ENCODE data around the gene CTNNB1.

The CTNNB1 gene

GRCh38 chr3:41178576-41178975 is 20.7 kb upstream of the CTNNB1 start:
- Mint-ChIP-seq H3K36me3 (ENCODE audit: low read depth) (no peaks in the 10 kb centered on the region), H3K4me3 (no peak overlapping the region), H3K4me1 (ENCODE audit: low read depth) (no peaks in the 10 kb centered on the region), H3K27me3 (ENCODE audit: low read depth) (peaks cover 18% of the 10 kb centered on the region), H3K27ac (no peak overlapping the region), H3K9me3 (no peaks in the 10 kb centered on the region)
- no peak for DNase-seq (ENCODE audit: low spot score)

- Mint-ChIP-seq H3K9me3 (no peaks in the 10 kb centered on the region), H3K27me3 (ENCODE audit: low read depth) (peaks cover 18% of the 10 kb centered on the region), H3K4me1 (ENCODE audit: low read depth) (no peaks in the 10 kb centered on the region), H3K4me3 (no peak overlapping the region), H3K36me3 (ENCODE audit: low read depth) (no peaks in the 10 kb centered on the region), H3K27ac (no peak overlapping the region)
- DNase-seq (ENCODE audit: low spot score), result no peak
Measured at GRCh38 chr3:41180396-41180795, 18.9 kb upstream of the CTNNB1 start.

GRCh38 chr3:41182504-41183059 is 16.7 kb upstream of the CTNNB1 start:
- peaks cover 5% of the 10 kb centered on the region for H3K4me1 Mint-ChIP-seq (ENCODE audit: low read depth)
- peaks cover 15% of the 10 kb centered on the region for H3K27me3 Mint-ChIP-seq (ENCODE audit: low read depth)
- H3K4me3 Mint-ChIP-seq, result no peak overlapping the region
- no peak overlapping the region for H3K27ac Mint-ChIP-seq
- no peaks in the 10 kb centered on the region for H3K9me3 Mint-ChIP-seq
- H3K36me3 Mint-ChIP-seq (ENCODE audit: low read depth), result no peaks in the 10 kb centered on the region
- DNase-seq (ENCODE audit: low spot score), result no peak

GRCh38 chr3:41184394-41184793 is 14.9 kb upstream of the CTNNB1 start:
- peaks cover 18% of the 10 kb centered on the region for H3K4me1 Mint-ChIP-seq (ENCODE audit: low read depth)
- no peak overlapping the region for H3K27ac Mint-ChIP-seq
- H3K9me3 Mint-ChIP-seq, result no peaks in the 10 kb centered on the region
- H3K27me3 Mint-ChIP-seq (ENCODE audit: low read depth), result peaks cover 14% of the 10 kb centered on the region
- no peak overlapping the region for H3K4me3 Mint-ChIP-seq
- DNase-seq (ENCODE audit: low spot score), result no peak
- no peaks in the 10 kb centered on the region for H3K36me3 Mint-ChIP-seq (ENCODE audit: low read depth)

- Mint-ChIP-seq H3K4me1 (ENCODE audit: low read depth) (peaks cover 28% of the 10 kb centered on the region), H3K36me3 (ENCODE audit: low read depth) (peaks cover 2% of the 10 kb centered on the region), H3K27me3 (ENCODE audit: low read depth) (peaks cover 14% of the 10 kb centered on the region), H3K4me3 (no peak overlapping the region), H3K9me3 (no peaks in the 10 kb centered on the region), H3K27ac (no peak overlapping the region)
- no peak for DNase-seq (ENCODE audit: low spot score)
Measured at GRCh38 chr3:41186297-41186696, 13.0 kb upstream of the CTNNB1 start.

- Mint-ChIP-seq H3K36me3 (ENCODE audit: low read depth) (peaks cover 2% of the 10 kb centered on the region), H3K9me3 (no peaks in the 10 kb centered on the region), H3K4me3 (peak overlapping the region; percentile 34), H3K4me1 (ENCODE audit: low read depth) (peaks cover 28% of the 10 kb centered on the region), H3K27me3 (ENCODE audit: low read depth) (peaks cover 22% of the 10 kb centered on the region), H3K27ac (peak overlapping the region; percentile 76)
- DNase-seq (ENCODE audit: low spot score), result peak; percentile 66
Measured at GRCh38 chr3:41188306-41188705, 11.0 kb upstream of the CTNNB1 start.

DNA sequence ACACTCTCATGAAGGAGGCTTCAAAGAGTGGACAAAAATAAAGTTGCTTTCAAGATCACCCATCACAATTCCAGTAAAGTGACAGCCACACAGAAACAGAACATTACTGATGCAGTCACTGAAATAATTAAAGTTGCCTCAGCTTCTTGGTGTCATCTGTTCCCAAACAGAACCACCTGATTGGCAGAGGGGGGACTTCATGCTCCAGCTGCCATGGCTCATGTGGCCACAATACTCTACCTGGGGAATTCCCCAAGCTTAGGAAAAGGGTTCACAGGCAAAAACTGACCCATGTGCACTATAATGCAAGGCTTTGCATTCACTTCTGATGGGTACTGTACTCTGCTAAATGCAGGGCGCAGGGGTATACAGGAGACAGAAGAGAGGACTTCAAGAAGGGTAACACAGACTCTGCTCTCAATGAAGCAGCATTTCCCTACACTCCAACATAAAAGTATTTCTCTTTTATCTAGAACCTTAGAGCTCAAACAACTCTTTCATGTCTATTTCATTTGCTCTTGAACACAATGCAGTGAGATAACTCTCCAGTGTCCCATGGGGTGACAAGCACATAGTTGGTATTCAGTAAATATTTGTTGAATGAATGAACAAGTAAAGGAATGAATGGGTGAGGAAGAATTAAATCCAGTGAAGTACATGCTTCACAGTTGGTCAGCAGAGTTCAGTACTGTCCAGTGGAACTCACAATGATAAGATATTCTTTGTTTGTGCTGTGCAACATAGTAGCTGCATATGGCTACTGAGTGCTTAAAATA is 8.6 kb upstream of the CTNNB1 start:
- Mint-ChIP-seq H3K9me3 (no peaks in the 10 kb centered on the region), H3K36me3 (ENCODE audit: low read depth) (peaks cover 2% of the 10 kb centered on the region), H3K27ac (no peak overlapping the region), H3K4me3 (no peak overlapping the region), H3K4me1 (ENCODE audit: low read depth) (peaks cover 28% of the 10 kb centered on the region), H3K27me3 (ENCODE audit: low read depth) (peaks cover 34% of the 10 kb centered on the region)
- DNase-seq (ENCODE audit: low spot score), result no peak

DNA sequence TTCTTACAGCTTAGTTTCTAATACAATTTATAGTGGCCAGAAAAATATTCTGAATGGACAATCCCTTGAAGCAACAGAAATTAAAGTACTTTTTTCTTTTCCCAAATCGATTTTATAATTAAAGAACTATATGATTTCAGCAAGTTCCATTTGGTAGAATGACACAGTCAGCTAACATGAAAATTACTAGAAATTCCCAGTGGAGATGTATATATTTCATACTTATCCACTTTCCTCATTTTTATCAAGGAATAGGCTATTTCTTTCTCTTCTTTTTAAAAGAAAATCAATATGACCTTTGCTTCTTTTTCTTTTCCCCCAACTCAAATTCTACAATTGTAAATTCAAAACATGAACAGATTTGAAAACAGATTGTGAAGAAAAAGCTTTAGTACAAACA is 6.4 kb upstream of the CTNNB1 start:
- H3K27ac Mint-ChIP-seq, result no peak overlapping the region
- peaks cover 44% of the 10 kb centered on the region for H3K27me3 Mint-ChIP-seq (ENCODE audit: low read depth)
- DNase-seq (ENCODE audit: low spot score), result no peak
- H3K4me3 Mint-ChIP-seq, result no peak overlapping the region
- H3K4me1 Mint-ChIP-seq (ENCODE audit: low read depth), result peaks cover 20% of the 10 kb centered on the region
- peaks cover 2% of the 10 kb centered on the region for H3K36me3 Mint-ChIP-seq (ENCODE audit: low read depth)
- no peaks in the 10 kb centered on the region for H3K9me3 Mint-ChIP-seq

GRCh38 chr3:41193794-41194539 is 5.3 kb upstream of the CTNNB1 start:
- no peak for DNase-seq (ENCODE audit: low spot score)
- no peaks in the 10 kb centered on the region for H3K9me3 Mint-ChIP-seq
- H3K27me3 Mint-ChIP-seq (ENCODE audit: low read depth), result peaks cover 47% of the 10 kb centered on the region
- H3K4me1 Mint-ChIP-seq (ENCODE audit: low read depth), result peaks cover 12% of the 10 kb centered on the region
- H3K36me3 Mint-ChIP-seq (ENCODE audit: low read depth), result peaks cover 2% of the 10 kb centered on the region
- no peak overlapping the region for H3K4me3 Mint-ChIP-seq
- no peak overlapping the region for H3K27ac Mint-ChIP-seq

DNA sequence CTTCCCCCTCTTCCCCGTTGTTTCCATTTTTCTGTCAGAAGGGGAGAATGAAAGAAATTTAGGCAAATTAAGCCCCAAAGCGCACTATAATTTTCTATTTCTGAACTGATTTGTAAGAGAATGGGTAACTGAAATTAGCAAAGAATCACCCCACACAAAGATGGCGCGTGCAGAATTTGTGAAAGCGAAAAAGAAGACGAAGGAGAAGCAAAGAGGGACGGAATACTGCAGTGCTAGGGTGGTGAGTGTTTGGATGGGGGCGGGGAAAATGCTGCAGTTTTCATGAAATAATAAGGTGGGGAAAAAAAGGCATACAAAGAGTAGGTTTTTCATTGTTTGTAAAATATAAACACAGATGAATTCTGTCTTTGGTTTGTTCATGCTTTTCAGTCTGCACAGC is 4.6 kb upstream of the CTNNB1 start:
- H3K9me3 Mint-ChIP-seq, result no peaks in the 10 kb centered on the region
- peaks cover 46% of the 10 kb centered on the region for H3K27me3 Mint-ChIP-seq (ENCODE audit: low read depth)
- no peak for DNase-seq (ENCODE audit: low spot score)
- H3K4me1 Mint-ChIP-seq (ENCODE audit: low read depth), result peaks cover 9% of the 10 kb centered on the region
- H3K36me3 Mint-ChIP-seq (ENCODE audit: low read depth), result peaks cover 2% of the 10 kb centered on the region
- H3K27ac Mint-ChIP-seq, result no peak overlapping the region
- no peak overlapping the region for H3K4me3 Mint-ChIP-seq

- peaks cover 5% of the 10 kb centered on the region for H3K36me3 Mint-ChIP-seq (ENCODE audit: low read depth)
- H3K9me3 Mint-ChIP-seq, result no peaks in the 10 kb centered on the region
- no peak overlapping the region for H3K27ac Mint-ChIP-seq
- DNase-seq (ENCODE audit: low spot score), result no peak
- peaks cover 5% of the 10 kb centered on the region for H3K4me1 Mint-ChIP-seq (ENCODE audit: low read depth)
- H3K4me3 Mint-ChIP-seq, result no peak overlapping the region
- peaks cover 38% of the 10 kb centered on the region for H3K27me3 Mint-ChIP-seq (ENCODE audit: low read depth)
Measured at GRCh38 chr3:41195946-41196345, 3.4 kb upstream of the CTNNB1 start.

DNA sequence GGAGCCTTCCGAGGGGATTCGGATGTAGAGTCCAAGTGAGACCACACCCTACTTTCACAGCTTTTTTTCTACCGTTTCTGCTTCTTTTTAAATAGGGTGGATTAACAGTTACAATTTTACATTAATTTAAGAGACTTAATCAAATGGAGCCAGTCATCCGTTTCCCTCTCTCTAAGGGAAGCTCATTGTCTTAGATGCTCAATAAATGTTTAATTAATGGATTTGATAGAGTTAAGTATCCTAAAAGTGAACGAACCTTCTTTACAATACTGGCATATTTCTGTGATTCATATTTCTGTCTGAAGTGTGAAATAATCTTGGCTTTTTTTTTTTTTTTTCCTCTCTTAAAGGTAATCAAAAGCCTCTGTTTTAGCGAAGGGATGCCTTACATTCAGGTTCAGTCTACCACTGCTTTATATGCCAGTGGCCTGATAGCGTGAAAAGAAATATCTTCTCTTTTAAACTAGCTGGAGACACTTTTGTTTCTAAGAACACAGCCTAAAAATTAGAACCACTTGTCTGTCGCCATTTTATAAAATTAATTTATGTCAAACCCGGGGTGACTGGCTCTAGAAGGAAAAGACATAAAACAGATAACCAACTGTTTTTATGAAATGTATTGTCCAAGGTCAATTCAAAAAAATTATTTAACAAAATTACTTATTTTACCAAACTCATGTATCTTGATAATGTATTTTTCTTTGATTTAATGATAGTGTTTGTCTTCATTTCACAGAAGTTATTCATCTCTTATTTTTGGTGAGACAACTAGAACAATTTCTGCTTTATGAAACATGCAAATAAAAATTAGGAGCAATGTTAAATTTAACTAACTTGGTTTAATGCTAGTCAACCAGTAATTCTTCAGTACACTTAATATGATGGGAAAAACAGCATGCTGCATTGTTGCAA is 2.5 kb upstream of the CTNNB1 start:
- no peaks in the 10 kb centered on the region for H3K9me3 Mint-ChIP-seq
- H3K36me3 Mint-ChIP-seq (ENCODE audit: low read depth), result peaks cover 9% of the 10 kb centered on the region
- DNase-seq (ENCODE audit: low spot score), result no peak
- peaks cover 12% of the 10 kb centered on the region for H3K4me1 Mint-ChIP-seq (ENCODE audit: low read depth)
- no peak overlapping the region for H3K4me3 Mint-ChIP-seq
- no peak overlapping the region for H3K27ac Mint-ChIP-seq
- peaks cover 38% of the 10 kb centered on the region for H3K27me3 Mint-ChIP-seq (ENCODE audit: low read depth)

- no peaks in the 10 kb centered on the region for H3K9me3 Mint-ChIP-seq
- peak overlapping the region; percentile 86 for H3K4me3 Mint-ChIP-seq
- peaks cover 24% of the 10 kb centered on the region for H3K4me1 Mint-ChIP-seq (ENCODE audit: low read depth)
- DNase-seq (ENCODE audit: low spot score), result no peak
- peaks cover 11% of the 10 kb centered on the region for H3K36me3 Mint-ChIP-seq (ENCODE audit: low read depth)
- H3K27ac Mint-ChIP-seq, result no peak overlapping the region
- peaks cover 30% of the 10 kb centered on the region for H3K27me3 Mint-ChIP-seq (ENCODE audit: low read depth)
Measured at GRCh38 chr3:41198046-41198445, 1.3 kb upstream of the CTNNB1 start.
